ENCODE measurements around the gene KRT85.

DNA sequence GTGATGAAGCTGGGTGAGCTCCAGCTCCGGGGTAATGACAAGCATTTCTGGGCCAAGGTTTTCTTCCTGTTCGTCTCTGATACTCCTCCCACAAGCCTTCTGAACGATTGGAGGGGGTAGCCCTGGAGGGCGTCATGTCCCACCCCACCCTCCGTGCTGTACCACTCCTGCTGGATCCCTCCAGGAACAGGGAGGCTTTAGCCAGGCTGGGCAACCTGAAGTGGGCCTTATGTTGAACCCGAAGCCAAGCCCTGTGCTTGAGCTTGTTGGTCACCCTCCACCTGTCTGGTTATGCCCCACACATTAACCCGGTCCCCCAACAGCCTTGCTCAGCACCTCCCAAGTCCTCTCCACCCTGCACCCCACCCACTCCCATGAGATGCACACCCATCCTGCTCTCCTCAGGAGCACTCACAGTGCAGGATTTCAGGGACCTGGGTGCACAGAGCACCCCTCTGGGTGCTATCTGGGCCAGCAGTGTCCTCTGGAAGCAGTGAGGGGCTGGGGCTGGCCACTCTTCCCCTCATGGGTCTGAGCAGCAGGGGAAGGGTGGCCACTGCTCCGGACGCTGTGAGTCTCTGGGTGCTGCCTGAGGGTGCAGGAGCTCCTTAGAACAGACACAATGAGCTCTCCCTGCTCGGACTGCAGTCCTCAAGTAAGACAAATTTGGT is 39.3 kb downstream of the KRT85 start:
- TF ChIP-seq, protein P1, sequence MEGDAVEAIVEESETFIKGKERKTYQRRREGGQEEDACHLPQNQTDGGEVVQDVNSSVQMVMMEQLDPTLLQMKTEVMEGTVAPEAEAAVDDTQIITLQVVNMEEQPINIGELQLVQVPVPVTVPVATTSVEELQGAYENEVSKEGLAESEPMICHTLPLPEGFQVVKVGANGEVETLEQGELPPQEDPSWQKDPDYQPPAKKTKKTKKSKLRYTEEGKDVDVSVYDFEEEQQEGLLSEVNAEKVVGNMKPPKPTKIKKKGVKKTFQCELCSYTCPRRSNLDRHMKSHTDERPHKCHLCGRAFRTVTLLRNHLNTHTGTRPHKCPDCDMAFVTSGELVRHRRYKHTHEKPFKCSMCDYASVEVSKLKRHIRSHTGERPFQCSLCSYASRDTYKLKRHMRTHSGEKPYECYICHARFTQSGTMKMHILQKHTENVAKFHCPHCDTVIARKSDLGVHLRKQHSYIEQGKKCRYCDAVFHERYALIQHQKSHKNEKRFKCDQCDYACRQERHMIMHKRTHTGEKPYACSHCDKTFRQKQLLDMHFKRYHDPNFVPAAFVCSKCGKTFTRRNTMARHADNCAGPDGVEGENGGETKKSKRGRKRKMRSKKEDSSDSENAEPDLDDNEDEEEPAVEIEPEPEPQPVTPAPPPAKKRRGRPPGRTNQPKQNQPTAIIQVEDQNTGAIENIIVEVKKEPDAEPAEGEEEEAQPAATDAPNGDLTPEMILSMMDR (IDR thresholded peaks at IDR 0.05) = no peak
- TF ChIP-seq POLR2A (IDR thresholded peaks at IDR 0.05) = no peak

All from adrenal gland (tissue), 5 donors.